Brain microvascular endothelial cell (primary cell): Measurements from ENCODE around the gene FAM174A.

Experiments used
- DNase-seq: peaks from one replicate; pipeline ENCODE4 v3.0.0-alpha.2; 2020
- H3K27ac ChIP-seq: fragments of 250-450 bp; sonication (Bioruptor Pico); 2 replicates; pipeline ENCODE4 v1.5.1; 2020; ENCODE audit warnings: mild to moderate bottlenecking, moderate library complexity
- H3K27me3 ChIP-seq: fragments of 250-450 bp; sonication (Bioruptor Pico); replicated peaks from 2 replicates; pipeline ENCODE4 v1.5.1; 2020; ENCODE audit warnings: mild to moderate bottlenecking
- H3K36me3 ChIP-seq: fragments of 250-450 bp; sonication (Bioruptor Pico); replicated peaks from 2 replicates; pipeline ENCODE4 v1.5.1; 2020; ENCODE audit warnings: mild to moderate bottlenecking
- H3K4me3 ChIP-seq: 2 replicates; pipeline ENCODE4 v1.5.1; 2011; ENCODE audit warnings: low read depth, mild to moderate bottlenecking, control low read depth, low read length, moderate library complexity
- CTCF ChIP-seq: IDR thresholded peaks from 2 replicates; pipeline ENCODE4 v1.5.1; 2011; ENCODE audit warnings: low read depth, mild to moderate bottlenecking, moderate library complexity, low read length, control low read depth, inconsistent platforms; ENCODE audit errors: missing control alignments
- in situ Hi-C: cut with HindIII; loops from 2 replicates; pipeline ENCODE4 v1.10.0; 2017; ENCODE audit warnings: low sequenced_read_pairs, low pct_ligation_motif_present

FAM174A gene

GRCh38 chr5:100560860-100561259 lies 25.7 kb downstream of the FAM174A start:
- no peak for DNase-seq
- no peaks in the 10 kb centered on the region for H3K27me3 ChIP-seq
- no peak overlapping the region for H3K4me3 ChIP-seq
- TF ChIP-seq CTCF = no peak
- in situ Hi-C loops = no loop called here
- no peaks in the 10 kb centered on the region for H3K36me3 ChIP-seq
- no peak overlapping the region for H3K27ac ChIP-seq

GRCh38 chr5:100562821-100563220 lies 27.6 kb downstream of the FAM174A start:
- no peak overlapping the region for H3K4me3 ChIP-seq
- DNase-seq = no peak
- H3K27me3 ChIP-seq = no peaks in the 10 kb centered on the region
- TF ChIP-seq CTCF = no peak
- in situ Hi-C loops = no loop called here
- H3K36me3 ChIP-seq = no peaks in the 10 kb centered on the region
- H3K27ac ChIP-seq = no peak overlapping the region

GRCh38 chr5:100566382-100567141 lies 31.4 kb downstream of the FAM174A start:
- in situ Hi-C loops = no loop called here

GRCh38 chr5:100574716-100575115 lies 39.5 kb downstream of the FAM174A start:
- no peak for TF ChIP-seq CTCF
- H3K36me3 ChIP-seq = no peaks in the 10 kb centered on the region
- DNase-seq = no peak
- in situ Hi-C loops = no loop called here
- no peak overlapping the region for H3K4me3 ChIP-seq
- H3K27ac ChIP-seq = no peak overlapping the region
- H3K27me3 ChIP-seq = no peaks in the 10 kb centered on the region

More at GRCh38 chr5:100566382-100567141, 31.4 kb downstream of the FAM174A start:
- Histone ChIP-seq H3K27ac (no peak overlapping the region), H3K27me3 (no peaks in the 10 kb centered on the region), H3K36me3 (no peaks in the 10 kb centered on the region), H3K4me3 (no peak overlapping the region)
- no peak for DNase-seq
- TF ChIP-seq CTCF = no peak

GRCh38 chr5:100575815-100576214 lies 40.6 kb downstream of the FAM174A start:
- H3K36me3 ChIP-seq = no peaks in the 10 kb centered on the region
- in situ Hi-C loops = no loop called here
- H3K27ac ChIP-seq = no peak overlapping the region
- no peak for DNase-seq
- no peak for TF ChIP-seq CTCF
- no peak overlapping the region for H3K4me3 ChIP-seq
- no peaks in the 10 kb centered on the region for H3K27me3 ChIP-seq
